HepG2 (cell line): ENCODE data around the gene CNOT6. TPM values are rescaled to one million over a fixed set of nuclear protein-coding genes. Genes with fewer than 3 reads are reported as not detected.

Experiments used
- ATAC-seq: fragments of 200-7000 bp; cut with Tn5 transposase; 3 replicates; pipeline ENCODE4 v1.9.1; 2020; ENCODE audit warnings: mild to moderate bottlenecking, moderate library complexity
- BruUV-seq: library from RNA; stranded (reverse); fragments of 400-500 nt; replicated peaks from 2 replicates; lab custom pipeline; 2021; lab: Mats Ljungman, UMichigan
- CTCF ChIA-PET: fragments of 300-600 bp; formaldehyde crosslinking; extraction: SDS; loops from one replicate; lab custom pipeline; 2021; ENCODE audit warnings: low total read pairs, inconsistent platforms, low intra/inter-chr PET ratio; lab: Yijun Ruan, JAX
- POLR2A ChIA-PET: fragments of 350-600 bp; sonication (Branson Sonifier 250); formaldehyde crosslinking; loops from one replicate; lab custom pipeline; 2020; ENCODE audit warnings: antibody characterized with exemption, inconsistent platforms; lab: Yijun Ruan, JAX
- DNase-seq: peaks from one replicate; pipeline ENCODE4 v3.0.0-alpha.2; 2015; ENCODE audit warnings: low spot score
- FAIRE-seq: peaks from 3 replicates; lab custom pipeline; 2011; peaks lifted over from hg19 to GRCh38; lab: Jason Lieb, UNC
- H2AFZ ChIP-seq: one replicate; pipeline ENCODE4 v1.6.1; 2011; ENCODE audit warnings: low read length, inconsistent platforms
- H3K27ac ChIP-seq: fragments of 300-600 bp; 3 replicates; pipeline ENCODE4 v1.8.0; 2011; ENCODE audit warnings: mixed run types, mild to moderate bottlenecking, mixed read lengths, low read length, inconsistent platforms; ENCODE audit not compliant: insufficient read depth; ENCODE audit errors: extremely low read length
- H3K27me3 ChIP-seq, 2 experiments: fragments of 200-600 bp in 1 of 2; 2 replicates in 1 of 2; 3 replicates in 1 of 2; pipeline versions ENCODE4 v1.6.0 to v1.8.0; 2011; ENCODE audit warnings: low read length in 2 of 2, mild to moderate bottlenecking in 2 of 2, moderate library complexity in 2 of 2, inconsistent platforms in 1 of 2; ENCODE audit not compliant: insufficient read depth in 2 of 2, control insufficient read depth in 1 of 2
- H3K36me3 ChIP-seq, 2 experiments: fragments of 200-600 bp in 1 of 2; replicated peaks in 1 of 2; 2 replicates in 1 of 2; 3 replicates in 1 of 2; pipeline versions ENCODE4 v1.5.1 to v1.8.0; 2011; ENCODE audit warnings: low read length in 2 of 2, inconsistent platforms in 1 of 2; ENCODE audit not compliant: insufficient read depth in 2 of 2, control insufficient read depth in 1 of 2
- H3K4me1 ChIP-seq: 2 replicates; pipeline ENCODE4 v1.5.1; 2012; ENCODE audit warnings: low read length, inconsistent platforms; ENCODE audit not compliant: insufficient read depth
- H3K4me2 ChIP-seq: 2 replicates; pipeline ENCODE4 v1.6.0; 2011; ENCODE audit warnings: low read depth, low read length, inconsistent platforms
- H3K4me3 ChIP-seq, 3 experiments: fragments of 200-600 bp in 1 of 3; sonication (generic), shearing (Covaris generic) in 1 of 3; replicated peaks in 1 of 3; 2 replicates each; pipeline ENCODE4 v1.5.1; 2011 to 2016; ENCODE audit warnings: low read length in 3 of 3, inconsistent platforms in 2 of 3, low read depth in 2 of 3, mild to moderate bottlenecking in 2 of 3, control low read depth in 1 of 3, mixed read lengths in 1 of 3; ENCODE audit not compliant: insufficient read depth in 1 of 3
- H3K79me2 ChIP-seq: one replicate; pipeline ENCODE4 v1.6.1; 2011; ENCODE audit warnings: low read length, inconsistent platforms; ENCODE audit not compliant: insufficient read depth
- H3K9ac ChIP-seq: 2 replicates; pipeline ENCODE4 v1.6.0; 2011; ENCODE audit warnings: mild to moderate bottlenecking, low read depth, low read length, inconsistent platforms; ENCODE audit not compliant: insufficient read depth
- H3K9me3 ChIP-seq: 2 replicates; pipeline ENCODE4 v1.5.1; 2012; ENCODE audit warnings: mild to moderate bottlenecking, low read length
- H4K20me1 ChIP-seq: 2 replicates; pipeline ENCODE4 v1.6.0; 2011; ENCODE audit warnings: inconsistent platforms, mild to moderate bottlenecking, low read length, moderate library complexity; ENCODE audit not compliant: insufficient read depth
- ZNF121 ChIP-seq: sonication (generic); formaldehyde crosslinking; IDR thresholded peaks from 2 replicates; pipeline ENCODE4 v1.5.0; 2020; ENCODE audit warnings: mild to moderate bottlenecking, missing genetic modification reagents
- ZNF639 ChIP-seq: conservative IDR thresholded peaks from 2 replicates; pipeline ENCODE4 v1.6.1; 2018; ENCODE audit warnings: missing genetic modification reagents
- WGBS: methylation state at CpG from one replicate; pipeline ENCODE4 v1.1.6; 2017; ENCODE audit warnings: low lambda C conversion rate; 5-methylcytosine and 5-hydroxymethylcytosine counted together
- in situ Hi-C: cut with HindIII; loops from 2 replicates; pipeline ENCODE4 v1.10.0; 2017; ENCODE audit warnings: low pct_unique_long_range_greater_than_20kb; ENCODE audit not compliant: extremely low pct_ligation_motif_present
- intact Hi-C: fragments of 100-400 bp; cut with micrococcal nuclease; formaldehyde crosslinking; loops from one replicate; pipeline ENCODE4 v1.10.0; 2022; ENCODE audit not compliant: unreplicated experiment
- polyA plus RNA-seq, 8 experiments: library from polyadenylated mRNA; depleted of rRNA in 3 of 8; stranded (reverse) in 7 of 8; unstranded in 1 of 8; fragments of >200 nt; fragmentation: Illumina TruSeq in 4 of 8; extraction: Trizol in 4 of 8; gene quantifications; 2 replicates each; pipeline versions ENCODE4 v1.2.1 to v1.2.3, GENCODE V29; 2011 to 2016; ENCODE audit warnings: low read depth in 4 of 8, missing spikeins in 1 of 8, mixed read lengths in 1 of 8; ENCODE audit not compliant: insufficient read depth in 1 of 8
- total RNA-seq, 5 experiments: library from RNA; depleted of rRNA; stranded (reverse); fragments of >200 nt; fragmentation: Illumina TruSeq; extraction: Trizol; gene quantifications; 2 replicates each; pipeline ENCODE4 v1.2.3, GENCODE V29; 2016; ENCODE audit warnings: low read depth in 1 of 5
- TF ChIP-seq, protein P1 (sequence below): IDR thresholded peaks from 2 replicates; pipeline ENCODE4 v1.6.1; 2012; ENCODE audit warnings: low read length, improper control_type of control experiment

CNOT6 gene
- total and polyA plus RNA-seq, 2 of the 13 experiments (the other 11 are each of a cell fraction or from before 2014, with no cell fraction given) = 8.8 to 9.1 TPM

DNA sequence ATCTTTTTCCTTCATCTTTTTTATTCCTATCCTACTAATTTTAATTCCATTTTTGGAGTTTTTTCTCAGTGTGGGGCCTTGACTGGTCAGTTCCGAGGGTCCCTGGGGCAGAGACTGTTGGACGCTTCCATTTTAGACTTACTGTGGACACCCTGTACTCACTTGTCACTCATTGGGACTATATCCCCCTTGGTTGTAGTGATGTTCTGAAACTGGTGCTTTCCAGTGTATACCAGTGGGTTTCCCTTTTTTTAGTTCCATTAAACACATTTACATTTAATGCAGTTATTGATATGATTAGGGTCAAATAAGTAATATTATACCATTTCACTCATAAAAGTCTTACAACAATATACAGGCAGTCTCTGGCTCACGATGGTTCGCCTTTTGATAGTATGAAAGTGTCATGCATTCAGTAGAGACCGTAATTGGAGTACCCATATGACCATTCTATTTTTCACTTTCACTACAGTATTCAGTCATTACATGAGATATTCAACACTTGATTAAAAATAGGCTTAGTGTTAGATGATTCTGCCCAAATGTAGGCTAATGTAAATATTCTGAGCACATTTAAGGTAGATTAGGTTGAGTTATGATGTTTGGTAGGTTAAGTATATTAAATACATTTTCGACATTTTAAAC, 46.0 kb downstream of the CNOT6 start:
- no peak for FAIRE-seq
- no peaks in the 10 kb centered on the region for H3K4me1 ChIP-seq
- H3K79me2 ChIP-seq = peaks cover 30% of the 10 kb centered on the region
- H4K20me1 ChIP-seq = no peaks in the 10 kb centered on the region
- no peaks in the 10 kb centered on the region for H3K9me3 ChIP-seq
- in situ Hi-C loops = no loop called here
- BruUV-seq = no TSS peak
- no peaks in the 10 kb centered on the region for H3K27me3 ChIP-seq
- no peak overlapping the region for H3K4me3 ChIP-seq
- ATAC-seq = no peak
- TF ChIP-seq, protein P1, sequence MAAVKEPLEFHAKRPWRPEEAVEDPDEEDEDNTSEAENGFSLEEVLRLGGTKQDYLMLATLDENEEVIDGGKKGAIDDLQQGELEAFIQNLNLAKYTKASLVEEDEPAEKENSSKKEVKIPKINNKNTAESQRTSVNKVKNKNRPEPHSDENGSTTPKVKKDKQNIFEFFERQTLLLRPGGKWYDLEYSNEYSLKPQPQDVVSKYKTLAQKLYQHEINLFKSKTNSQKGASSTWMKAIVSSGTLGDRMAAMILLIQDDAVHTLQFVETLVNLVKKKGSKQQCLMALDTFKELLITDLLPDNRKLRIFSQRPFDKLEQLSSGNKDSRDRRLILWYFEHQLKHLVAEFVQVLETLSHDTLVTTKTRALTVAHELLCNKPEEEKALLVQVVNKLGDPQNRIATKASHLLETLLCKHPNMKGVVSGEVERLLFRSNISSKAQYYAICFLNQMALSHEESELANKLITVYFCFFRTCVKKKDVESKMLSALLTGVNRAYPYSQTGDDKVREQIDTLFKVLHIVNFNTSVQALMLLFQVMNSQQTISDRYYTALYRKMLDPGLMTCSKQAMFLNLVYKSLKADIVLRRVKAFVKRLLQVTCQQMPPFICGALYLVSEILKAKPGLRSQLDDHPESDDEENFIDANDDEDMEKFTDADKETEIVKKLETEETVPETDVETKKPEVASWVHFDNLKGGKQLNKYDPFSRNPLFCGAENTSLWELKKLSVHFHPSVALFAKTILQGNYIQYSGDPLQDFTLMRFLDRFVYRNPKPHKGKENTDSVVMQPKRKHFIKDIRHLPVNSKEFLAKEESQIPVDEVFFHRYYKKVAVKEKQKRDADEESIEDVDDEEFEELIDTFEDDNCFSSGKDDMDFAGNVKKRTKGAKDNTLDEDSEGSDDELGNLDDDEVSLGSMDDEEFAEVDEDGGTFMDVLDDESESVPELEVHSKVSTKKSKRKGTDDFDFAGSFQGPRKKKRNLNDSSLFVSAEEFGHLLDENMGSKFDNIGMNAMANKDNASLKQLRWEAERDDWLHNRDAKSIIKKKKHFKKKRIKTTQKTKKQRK = no peak
- TF ChIP-seq, all 625 proteins: peak for 0
- Histone ChIP-seq H2AFZ (no peak overlapping the region), H3K36me3 (peaks cover 2 to 42% of the 10 kb centered on the region in 2 experiments), H3K4me2 (no peak overlapping the region), H3K27ac (no peak overlapping the region), H3K9ac (no peak overlapping the region)
- ChIA-PET POLR2A (no interaction called here), CTCF (no interaction called here)
- WGBS = 82% methylated on average over 6 of the region's 6 CpGs
- no peak for DNase-seq
- intact Hi-C loops = no loop called here

DNA sequence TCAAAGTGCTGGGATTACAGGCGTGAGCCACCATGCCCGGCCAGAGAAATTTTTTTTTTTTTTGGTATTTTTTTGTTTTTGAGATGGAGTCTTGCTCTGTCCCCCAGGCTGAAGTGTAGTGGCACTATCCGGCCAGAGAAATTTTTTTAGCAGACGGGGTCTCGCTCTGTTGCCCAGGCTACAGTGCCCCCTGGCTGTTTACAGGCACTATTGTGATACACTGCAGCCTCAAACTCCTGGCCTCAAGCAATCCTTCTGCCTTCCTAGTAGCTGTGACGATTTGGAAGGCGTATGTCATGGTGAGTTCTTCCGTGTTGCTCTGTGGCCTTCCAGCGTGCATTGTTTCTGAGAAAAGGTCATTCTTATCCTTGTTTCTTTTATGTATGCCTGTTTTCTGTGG, 47.5 kb downstream of the CNOT6 start:
- DNase-seq = no peak
- ChIA-PET CTCF (no interaction called here), POLR2A (no interaction called here)
- H4K20me1 ChIP-seq = no peaks in the 10 kb centered on the region
- TF ChIP-seq ZNF639 (CRISPR knock-in tag) (no peak), ZNF121 (CRISPR knock-in tag) (peak; percentile 27; the same call in 1 of the 2 replicates)
- H3K9me3 ChIP-seq = no peaks in the 10 kb centered on the region
- no peak overlapping the region for H2AFZ ChIP-seq
- H3K4me1 ChIP-seq = no peaks in the 10 kb centered on the region
- BruUV-seq = no TSS peak
- H3K9ac ChIP-seq = no peak overlapping the region
- peaks cover 31% of the 10 kb centered on the region for H3K79me2 ChIP-seq
- peak; percentile 54; the same call in 2 of the 3 replicates for ATAC-seq
- intact Hi-C loops = no loop called here
- no peak overlapping the region for H3K4me2 ChIP-seq
- no peak for FAIRE-seq
- no peaks in the 10 kb centered on the region for H3K27me3 ChIP-seq
- in situ Hi-C loops = no loop called here
- no peak overlapping the region for H3K27ac ChIP-seq
- WGBS = 96% methylated on average over 9 of the region's 9 CpGs
- H3K36me3 ChIP-seq = peaks cover 2 to 45% of the 10 kb centered on the region in 2 experiments
- no peak overlapping the region for H3K4me3 ChIP-seq
